Ovary (tissue), 9 donors: Measurements from ENCODE around the gene C9orf78. TPM values are rescaled to one million over a fixed set of nuclear protein-coding genes. Genes with fewer than 3 reads are reported as not detected.

Source experiments
- DNase-seq, 5 donors: peaks; one replicate each; pipeline ENCODE4 v3.0.0-alpha.2; 2019 to 2020
- H3K27ac ChIP-seq, 2 donors: fragments of 200-600 bp; one replicate each; pipeline versions ENCODE4 v1.5.1 to v1.8.0; 2019 to 2022
- H3K27me3 ChIP-seq: fragments of 200-600 bp; one replicate; pipeline ENCODE4 v1.8.0; 2022
- H3K36me3 ChIP-seq: fragments of 200-600 bp; sonication (generic); one replicate; pipeline ENCODE4 v1.5.1; 2019
- H3K4me1 ChIP-seq: one replicate; pipeline ENCODE4 v1.8.1; 2013; ENCODE audit warnings: mild to moderate bottlenecking, moderate library complexity; ENCODE audit not compliant: insufficient read depth
- H3K4me3 ChIP-seq: fragments of 200-600 bp; sonication (generic); one replicate; pipeline ENCODE4 v1.5.1; 2017
- H3K9me3 ChIP-seq, 2 donors: fragments of 200-600 bp in 1 of 2; sonication (generic) in 1 of 2; one replicate each; pipeline versions ENCODE4 v1.5.1 to v1.8.1; 2013 to 2019; ENCODE audit warnings: mild to moderate bottlenecking in 1 of 2, moderate library complexity in 1 of 2
- CTCF ChIP-seq, 3 donors: fragments of 450-650 bp in 2 of 3; fragments of 200-600 bp in 1 of 3; IDR thresholded peaks; one replicate each; pipeline versions ENCODE4 v1.5.1 to v1.8.0; 2016 to 2022; ENCODE audit warnings: antibody characterized with exemption in 3 of 3, mild to moderate bottlenecking in 1 of 3
- EP300 ChIP-seq: sonication (generic); formaldehyde crosslinking; IDR thresholded peaks from one replicate; pipeline ENCODE4 v1.6.1; 2017; ENCODE audit warnings: antibody characterized with exemption
- POLR2A ChIP-seq: fragments of 450-650 bp; IDR thresholded peaks from one replicate; pipeline ENCODE4 v1.6.1; 2017; ENCODE audit warnings: antibody characterized with exemption, mild to moderate bottlenecking, moderate library complexity
- WGBS, 3 donors: extraction: QIAGEN DNeasy Blood & Tissue Kit in 1 of 3; methylation state at CpG; one replicate each; pipeline versions ENCODE4 v1.1.5 to v1.1.7; 2013 to 2017; 5-methylcytosine and 5-hydroxymethylcytosine counted together
- intact Hi-C, 4 donors: fragments of 100-400 bp; cut with DNase I; formaldehyde crosslinking; loops; one replicate each; pipeline versions ENCODE4 v1.11.0 to v1.15.1; 2022 to 2023
- microRNA-seq, 3 donors: library from miRNA; unstranded; fragments of <30 nt; microRNA quantifications; one replicate each; pipeline versions ENCODE4 to v1.2.0, GENCODE V29; 2019 to 2020
- polyA plus RNA-seq, 2 donors: library from polyadenylated mRNA; stranded (reverse); fragments of 200-250 nt in 1 of 2; fragments of 350-450 nt in 1 of 2; fragmentation: Illumina TruSeq in 1 of 2; extraction: RNeasy Lipid Tissue Mini Kit (QIAGEN cat#74804) in 1 of 2; gene quantifications; one replicate each; pipeline ENCODE4 v1.2.3, GENCODE V29; 2013 to 2014
- small RNA-seq: library from RNA; depleted of rRNA; stranded (forward); fragments of <200 nt; gene quantifications from one replicate; pipeline ENCODE3, GENCODE V24; 2016
- total RNA-seq, 7 donors: library from RNA; depleted of rRNA in 2 of 7; stranded (reverse); fragments of >200 nt in 2 of 7; fragmentation: NEBNext Ultra II Directional in 3 of 7; extraction: Animal tissue kit (Norgen Biotek cat#: 25700) in 3 of 7; gene quantifications; one replicate each; pipeline versions ENCODE4 v1.1.0 to v1.2.4, GENCODE V29; 2016 to 2023
- donor health status: DM: no; HTN: no; CAD: no; lungs with moderate emphysema.
- donor health status: DM: no; HTN: no; CAD: no.
- donor health status: Bipolar disorder and iron deficiency.
- donor health status: DM: yes; HTN: yes; CAD: no.
- donor health status: DM: no; HTN: no; CAD: no.
- donor health status: DM: yes; HTN: yes; CAD: no.

The C9orf78 gene
- total and polyA plus RNA-seq, 9 donors = 34.1 to 130 (median 38.3) TPM

- TF ChIP-seq EP300 = no peak
- no peak for TF ChIP-seq CTCF (IDR thresholded peaks at IDR 0.05)
- no peak for TF ChIP-seq POLR2A
- WGBS, 3 donors = 67 to 72% (median 69%) methylated on average over 11 of the region's 11 CpGs
- Histone ChIP-seq H3K27ac (no peak overlapping the region), H3K9me3 (no peaks in the 10 kb centered on the region), H3K4me1 (no peaks in the 10 kb centered on the region), H3K4me3 (no peak overlapping the region), H3K36me3 (no peaks in the 10 kb centered on the region), H3K27me3 (no peaks in the 10 kb centered on the region)
- intact Hi-C loops = loop anchor here in 1 of 4 donors (10.0 kb wide), 1 partner anchor 643 kb away; no protein-coding TSS in a partner anchor
- DNase-seq = no peak
Observed at GRCh38 chr9:129777769-129778130, 57.3 kb downstream of the C9orf78 start.

Small RNA genes lying within 50 kb of the gene (microRNA-seq; reads per million reads assigned to microRNA genes)
- gene MIR6855 = 0 reads per million in 3 donors

Small RNA genes lying within 50 kb of the gene (small RNA-seq; reads per million reads assigned to genes)
- gene MIR6855 = not detected

Other genes starting within 250 kb of the C9orf78 start
- 1 to 10 TPM in 1 of 7 donors, under 1 TPM in 1, not detected in 5; 0.30 to 1.1 TPM for gene C9orf50, start 214.2 kb downstream of the C9orf78 start, total RNA-seq
- gene C9orf50, start 214.2 kb downstream of the C9orf78 start, polyA plus RNA-seq = under 1 TPM in 1 of 2 donors, not detected in 1; 0.07 TPM
- gene NTMT1, start 209.1 kb downstream of the C9orf78 start, total RNA-seq = 10 to 100 TPM; 11.9 to 29.7 (median 25.3) TPM
- 10 to 100 TPM; 11.7 to 33.1 TPM for gene NTMT1, start 209.1 kb downstream of the C9orf78 start, polyA plus RNA-seq
- gene ASB6, start 193.1 kb downstream of the C9orf78 start, total RNA-seq = 10 to 100 TPM; 11.3 to 20.1 (median 17.3) TPM
- gene ASB6, start 193.1 kb downstream of the C9orf78 start, polyA plus RNA-seq = 10 to 100 TPM in 1 of 2 donors, 1 to 10 TPM in 1; 6.3 to 11.6 TPM
- gene PRRX2, start 169.6 kb downstream of the C9orf78 start, total RNA-seq = 1 to 10 TPM in 4 of 7 donors, under 1 TPM in 3; 0.20 to 4.0 (median 1.4) TPM
- gene PRRX2, start 169.6 kb downstream of the C9orf78 start, polyA plus RNA-seq = under 1 TPM; 0.33 to 0.77 TPM
- gene PTGES, start 82.2 kb downstream of the C9orf78 start, total RNA-seq = 1 to 10 TPM in 4 of 7 donors, under 1 TPM in 3; 0.72 to 5.1 (median 1.6) TPM
- gene PTGES, start 82.2 kb downstream of the C9orf78 start, polyA plus RNA-seq = 10 to 100 TPM in 1 of 2 donors, under 1 TPM in 1; 0.63 to 22.6 TPM
- gene TOR1B, start 32.1 kb downstream of the C9orf78 start, total RNA-seq = 10 to 100 TPM; 12.9 to 27.3 (median 16.9) TPM
- 10 to 100 TPM; 12.2 to 27.5 TPM for gene TOR1B, start 32.1 kb downstream of the C9orf78 start, polyA plus RNA-seq
- gene TOR1A, start 11.1 kb downstream of the C9orf78 start, total RNA-seq = 10 to 100 TPM; 23.5 to 32.7 (median 27.1) TPM
- gene TOR1A, start 11.1 kb downstream of the C9orf78 start, polyA plus RNA-seq = 10 to 100 TPM; 24.9 to 45.6 TPM
- 10 to 100 TPM; 14.5 to 39.8 (median 32.4) TPM for gene USP20, start 183 bp upstream of the C9orf78 start, total RNA-seq
- 10 to 100 TPM in 1 of 2 donors, 1 to 10 TPM in 1; 6.8 to 29.7 TPM for gene USP20, start 183 bp upstream of the C9orf78 start, polyA plus RNA-seq
- 10 to 100 TPM; 22.4 to 57.8 (median 49.0) TPM for gene FNBP1, start 207.9 kb upstream of the C9orf78 start, total RNA-seq
- 10 to 100 TPM; 18.0 to 61.5 TPM for gene FNBP1, start 207.9 kb upstream of the C9orf78 start, polyA plus RNA-seq
- 10 to 100 TPM; 11.6 to 34.4 (median 28.3) TPM for gene GPR107, start 218.6 kb upstream of the C9orf78 start, total RNA-seq
- gene GPR107, start 218.6 kb upstream of the C9orf78 start, polyA plus RNA-seq = 10 to 100 TPM; 16.3 to 44.0 TPM